ENCODE data around the gene TXN2.
A peak's percentile ranks its signal among the peaks of the same experiment; 100 is the strongest.
"Not testable (repeated sequence)": the region's sequence is repeated elsewhere in the genome, so short reads cannot be mapped to it uniquely, and the experiment has no call there.

Gene TXN2

GRCh38 chr22:36431977-36432376, 49.5 kb downstream of the TXN2 start:
- no peak for DNase-seq (ENCODE audit: low spot score)

- no peak for DNase-seq (ENCODE audit: low spot score)
Observed at GRCh38 chr22:36430863-36431262, 50.6 kb downstream of the TXN2 start.

- DNase-seq (ENCODE audit: low spot score) = not testable (repeated sequence)
Observed at GRCh38 chr22:36427952-36428351, 53.5 kb downstream of the TXN2 start.

- DNase-seq (ENCODE audit: low spot score) = no peak
Observed at GRCh38 chr22:36425977-36426523, 55.4 kb downstream of the TXN2 start.

- DNase-seq (ENCODE audit: low spot score) = no peak
Observed at GRCh38 chr22:36424901-36425579, 56.4 kb downstream of the TXN2 start.

GRCh38 chr22:36424466-36424865, 57.0 kb downstream of the TXN2 start:
- DNase-seq (ENCODE audit: low spot score) = not testable (repeated sequence)

GRCh38 chr22:36423461-36424404, 57.7 kb downstream of the TXN2 start:
- DNase-seq (ENCODE audit: low spot score) = no peak

GRCh38 chr22:36422287-36423014, 59.0 kb downstream of the TXN2 start:
- DNase-seq (ENCODE audit: low spot score) = no peak

GRCh38 chr22:36419912-36420882, 61.2 kb downstream of the TXN2 start:
- no peak for DNase-seq (ENCODE audit: low spot score)

GRCh38 chr22:36419177-36419911, 62.1 kb downstream of the TXN2 start:
- peak; percentile 61 for DNase-seq (ENCODE audit: low spot score)

GRCh38 chr22:36417281-36417686, 64.2 kb downstream of the TXN2 start:
- DNase-seq (ENCODE audit: low spot score) = peak; percentile 35
